GM06990 (cell line): ENCODE data around the gene OSBP2.

Experiments
- DNase-seq: peaks from one replicate; pipeline ENCODE4 v3.0.0-alpha.2; 2011; ENCODE audit not compliant: insufficient read length; ENCODE audit errors: extremely low read depth
- H3K27me3 ChIP-seq: replicated peaks from 2 replicates; pipeline ENCODE4 v1.6.0; 2011; ENCODE audit warnings: low read length; ENCODE audit not compliant: control insufficient read depth, insufficient read depth
- H3K36me3 ChIP-seq: 2 replicates; pipeline ENCODE4 v1.5.1; 2011; ENCODE audit warnings: low read length; ENCODE audit not compliant: control insufficient read depth, insufficient read depth
- H3K4me3 ChIP-seq: replicated peaks from 2 replicates; pipeline ENCODE4 v1.5.1; 2011; ENCODE audit warnings: low read depth, mild to moderate bottlenecking, control low read depth, low read length
- TF ChIP-seq, protein P1 (sequence below): IDR thresholded peaks from 2 replicates; pipeline ENCODE4 v1.5.1; 2011; ENCODE audit warnings: low read length, control low read depth, mild to moderate bottlenecking, inconsistent platforms; ENCODE audit not compliant: insufficient read depth, poor library complexity, severe bottlenecking

The OSBP2 gene

GRCh38 chr22:30906411-30906810, 211.7 kb downstream of the OSBP2 start:
- DNase-seq = no peak
- no peaks in the 10 kb centered on the region for H3K36me3 ChIP-seq
- TF ChIP-seq, protein P1, sequence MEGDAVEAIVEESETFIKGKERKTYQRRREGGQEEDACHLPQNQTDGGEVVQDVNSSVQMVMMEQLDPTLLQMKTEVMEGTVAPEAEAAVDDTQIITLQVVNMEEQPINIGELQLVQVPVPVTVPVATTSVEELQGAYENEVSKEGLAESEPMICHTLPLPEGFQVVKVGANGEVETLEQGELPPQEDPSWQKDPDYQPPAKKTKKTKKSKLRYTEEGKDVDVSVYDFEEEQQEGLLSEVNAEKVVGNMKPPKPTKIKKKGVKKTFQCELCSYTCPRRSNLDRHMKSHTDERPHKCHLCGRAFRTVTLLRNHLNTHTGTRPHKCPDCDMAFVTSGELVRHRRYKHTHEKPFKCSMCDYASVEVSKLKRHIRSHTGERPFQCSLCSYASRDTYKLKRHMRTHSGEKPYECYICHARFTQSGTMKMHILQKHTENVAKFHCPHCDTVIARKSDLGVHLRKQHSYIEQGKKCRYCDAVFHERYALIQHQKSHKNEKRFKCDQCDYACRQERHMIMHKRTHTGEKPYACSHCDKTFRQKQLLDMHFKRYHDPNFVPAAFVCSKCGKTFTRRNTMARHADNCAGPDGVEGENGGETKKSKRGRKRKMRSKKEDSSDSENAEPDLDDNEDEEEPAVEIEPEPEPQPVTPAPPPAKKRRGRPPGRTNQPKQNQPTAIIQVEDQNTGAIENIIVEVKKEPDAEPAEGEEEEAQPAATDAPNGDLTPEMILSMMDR = no peak
- no peaks in the 10 kb centered on the region for H3K27me3 ChIP-seq
- no peak overlapping the region for H3K4me3 ChIP-seq

DNA sequence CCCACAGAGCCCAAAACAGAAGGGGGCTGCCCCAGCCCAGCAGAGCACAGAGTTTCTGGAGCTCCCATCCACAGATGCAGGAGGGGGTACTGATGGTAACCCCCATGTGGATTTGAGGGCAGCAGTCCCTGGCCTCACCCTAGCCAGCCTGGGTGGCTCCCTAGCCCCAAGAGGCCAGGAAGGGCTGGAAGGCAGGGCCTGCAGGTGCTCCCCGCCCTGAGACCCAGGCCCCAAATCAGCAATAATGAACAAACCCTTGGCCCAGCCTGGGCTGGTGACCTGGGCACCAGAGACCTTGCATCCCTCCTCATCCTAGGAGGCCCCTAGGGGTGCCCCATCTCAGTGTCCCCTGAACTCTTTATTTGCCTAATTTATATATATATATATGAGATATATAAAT, 212.3 kb downstream of the OSBP2 start:
- no peak overlapping the region for H3K4me3 ChIP-seq
- no peaks in the 10 kb centered on the region for H3K27me3 ChIP-seq
- no peaks in the 10 kb centered on the region for H3K36me3 ChIP-seq
- DNase-seq = no peak
- TF ChIP-seq, protein P1 = no peak

DNA sequence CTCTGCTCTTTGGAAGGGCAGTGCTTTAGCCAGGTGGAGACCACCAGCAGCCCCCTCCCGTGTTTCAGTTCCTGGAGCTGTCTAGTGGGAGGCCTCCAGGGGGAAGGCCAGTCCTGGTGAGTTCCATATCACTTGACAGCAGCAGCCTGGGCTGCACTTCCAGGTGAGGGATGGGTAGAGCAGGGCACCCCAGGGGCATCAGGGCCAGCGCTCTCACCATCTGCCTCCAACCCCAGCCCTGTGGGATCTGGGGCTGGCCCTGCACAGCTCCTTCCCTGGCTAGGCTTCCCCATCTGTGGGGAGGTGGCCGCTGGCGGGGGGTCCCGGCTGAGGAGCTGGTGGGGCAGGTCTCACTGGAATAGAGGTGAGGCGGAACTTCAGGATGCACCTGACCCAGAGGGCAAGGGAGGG, 213.4 kb downstream of the OSBP2 start:
- Histone ChIP-seq H3K27me3 (no peaks in the 10 kb centered on the region), H3K4me3 (no peak overlapping the region), H3K36me3 (no peaks in the 10 kb centered on the region)
- TF ChIP-seq, protein P1 = no peak
- DNase-seq = no peak

- no peak for DNase-seq
Measured at GRCh38 chr22:30909306-30909705, 214.6 kb downstream of the OSBP2 start.

DNA sequence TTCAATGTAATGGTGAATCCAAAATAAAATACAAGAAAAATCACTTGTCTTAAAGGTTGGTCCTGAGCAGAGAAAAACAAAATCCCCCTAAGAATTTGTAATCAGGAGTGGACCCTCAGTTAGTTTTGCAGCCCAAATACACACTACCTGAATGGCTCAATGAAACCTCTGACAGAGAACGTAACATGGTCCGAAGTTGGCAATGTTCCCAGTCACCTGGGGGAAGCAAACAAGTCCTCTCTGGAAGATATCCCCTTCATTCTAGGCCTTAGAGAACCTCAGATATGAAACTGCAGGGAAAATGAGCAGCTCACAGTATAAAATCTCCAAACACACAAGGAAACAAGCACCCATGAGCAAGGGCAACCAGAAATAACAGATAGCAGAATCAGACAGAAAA, 215.7 kb downstream of the OSBP2 start:
- Histone ChIP-seq H3K4me3 (no peak overlapping the region), H3K36me3 (no peaks in the 10 kb centered on the region), H3K27me3 (no peaks in the 10 kb centered on the region)
- no peak for DNase-seq
- TF ChIP-seq, protein P1 = no peak

More at GRCh38 chr22:30909306-30909705, 214.6 kb downstream of the OSBP2 start:
- TF ChIP-seq, protein P1 = no peak
- Histone ChIP-seq H3K36me3 (no peaks in the 10 kb centered on the region), H3K4me3 (no peak overlapping the region), H3K27me3 (no peaks in the 10 kb centered on the region)

GRCh38 chr22:30918761-30919160, 224.1 kb downstream of the OSBP2 start:
- no peak overlapping the region for H3K4me3 ChIP-seq
- TF ChIP-seq, protein P1 = no peak
- no peak for DNase-seq
- H3K36me3 ChIP-seq = no peaks in the 10 kb centered on the region; the same call in 1 of the 2 replicates
- no peaks in the 10 kb centered on the region for H3K27me3 ChIP-seq
